Keratinocyte (primary cell): ENCODE results near the gene SOX8. TPM values are rescaled to one million over a fixed set of nuclear protein-coding genes. Genes with fewer than 3 reads are reported as not detected.

Source experiments
- DNase-seq: peaks from one replicate; pipeline ENCODE4 v3.0.0-alpha.2; 2011; ENCODE audit warnings: low read depth, missing footprints, low spot score
- FAIRE-seq: peaks from 2 replicates; lab custom pipeline; 2011; peaks lifted over from hg19 to GRCh38; lab: Jason Lieb, UNC
- H2AFZ ChIP-seq: 2 replicates; pipeline ENCODE4 v1.6.0; 2012; ENCODE audit warnings: low read length, control low read depth, inconsistent platforms; ENCODE audit not compliant: control insufficient read depth
- H3K27ac ChIP-seq: 2 replicates; pipeline ENCODE4 v1.5.1; 2011; ENCODE audit warnings: low read length; ENCODE audit not compliant: control insufficient read depth, insufficient read depth
- H3K27me3 ChIP-seq: 3 replicates; pipeline ENCODE4 v1.6.0; 2011; ENCODE audit warnings: low read length; ENCODE audit not compliant: control insufficient read depth, insufficient read depth; ENCODE audit errors: extremely low read depth
- H3K36me3 ChIP-seq, 2 experiments: 2 replicates in 1 of 2; 3 replicates in 1 of 2; pipeline ENCODE4 v1.5.1; 2011; ENCODE audit warnings: low read length in 2 of 2, mild to moderate bottlenecking in 1 of 2; ENCODE audit not compliant: control insufficient read depth in 2 of 2, insufficient read depth in 2 of 2; ENCODE audit errors: extremely low read depth in 1 of 2
- H3K4me1 ChIP-seq: 3 replicates; pipeline ENCODE4 v1.5.1; 2011; ENCODE audit warnings: low read length; ENCODE audit not compliant: control insufficient read depth, insufficient read depth; ENCODE audit errors: extremely low read depth
- H3K4me2 ChIP-seq: 3 replicates; pipeline ENCODE4 v1.6.0; 2011; ENCODE audit warnings: low read depth, low read length; ENCODE audit not compliant: control insufficient read depth, insufficient read depth; ENCODE audit errors: extremely low read depth
- H3K4me3 ChIP-seq, 3 experiments: fragments of 200-600 bp in 1 of 3; sonication (generic) in 1 of 3; 2 replicates in 2 of 3; 3 replicates in 1 of 3; pipeline ENCODE4 v1.5.1; 2011 to 2016; ENCODE audit warnings: low read length in 3 of 3, mild to moderate bottlenecking in 3 of 3, control low read depth in 2 of 3, inconsistent platforms in 1 of 3, low read depth in 1 of 3, mixed read lengths in 1 of 3, mixed run types in 1 of 3, moderate library complexity in 1 of 3; ENCODE audit not compliant: control insufficient read depth in 2 of 3, insufficient read depth in 2 of 3; ENCODE audit errors: extremely low read depth in 1 of 3
- H3K79me2 ChIP-seq: 2 replicates; pipeline ENCODE4 v1.6.0; 2012; ENCODE audit warnings: low read length; ENCODE audit not compliant: control insufficient read depth, insufficient read depth
- H3K9ac ChIP-seq: 3 replicates; pipeline ENCODE4 v1.6.0; 2011; ENCODE audit warnings: low read length; ENCODE audit not compliant: control insufficient read depth, insufficient read depth; ENCODE audit errors: extremely low read depth
- H3K9me1 ChIP-seq: 3 replicates; pipeline ENCODE4 v1.6.0; 2011; ENCODE audit warnings: low read length; ENCODE audit not compliant: control insufficient read depth, insufficient read depth; ENCODE audit errors: extremely low read depth
- H3K9me3 ChIP-seq: 2 replicates; pipeline ENCODE4 v1.5.1; 2012; ENCODE audit warnings: low read depth, low read length; ENCODE audit not compliant: control insufficient read depth
- H4K20me1 ChIP-seq: 3 replicates; pipeline ENCODE4 v1.6.0; 2011; ENCODE audit warnings: low read length; ENCODE audit not compliant: control insufficient read depth, insufficient read depth; ENCODE audit errors: extremely low read depth
- EZH2 ChIP-seq: IDR thresholded peaks from one replicate; pipeline ENCODE4 v1.6.1; 2012; ENCODE audit warnings: inconsistent platforms, mild to moderate bottlenecking, low read length, moderate library complexity
- dilution Hi-C: fragments of 300-500 bp; cut with MboI; formaldehyde crosslinking; loops from one replicate; pipeline ENCODE4 v1.7.0; 2020; ENCODE audit warnings: low sequenced_read_pairs; ENCODE audit not compliant: extremely low pct_ligation_motif_present
- polyA plus RNA-seq, 5 experiments: library from polyadenylated mRNA; depleted of rRNA in 3 of 5; stranded (reverse) in 3 of 5; stranded (forward) in 1 of 5; unstranded in 1 of 5; fragments of >200 nt; gene quantifications; 1 replicate in 1 of 5; 2 replicates in 3 of 5; 3 replicates in 1 of 5; pipeline versions ENCODE4 v1.2.1 to v1.2.3, GENCODE V29; 2011 to 2012; ENCODE audit warnings: missing spikeins in 2 of 5, low read depth in 1 of 5, low replicate concordance in 1 of 5
- TF ChIP-seq, protein P1 (sequence below), 3 experiments: IDR thresholded peaks in 1 of 3; conservative IDR thresholded peaks in 1 of 3; optimal IDR thresholded peaks in 1 of 3; 2 replicates in 2 of 3; 3 replicates in 1 of 3; pipeline versions ENCODE3 to v1.5.1; 2011; ENCODE audit warnings: low read length in 3 of 3, mild to moderate bottlenecking in 3 of 3, moderate library complexity in 2 of 3, control low read depth in 1 of 3, inconsistent platforms in 1 of 3; ENCODE audit not compliant: insufficient read depth in 2 of 3; ENCODE audit errors: extremely low read depth in 1 of 3

The SOX8 gene
- polyA plus RNA-seq, 1 donor (not counting 4 experiments of a cell fraction or from before 2014, with no cell fraction given), result 0.03 TPM

DNA sequence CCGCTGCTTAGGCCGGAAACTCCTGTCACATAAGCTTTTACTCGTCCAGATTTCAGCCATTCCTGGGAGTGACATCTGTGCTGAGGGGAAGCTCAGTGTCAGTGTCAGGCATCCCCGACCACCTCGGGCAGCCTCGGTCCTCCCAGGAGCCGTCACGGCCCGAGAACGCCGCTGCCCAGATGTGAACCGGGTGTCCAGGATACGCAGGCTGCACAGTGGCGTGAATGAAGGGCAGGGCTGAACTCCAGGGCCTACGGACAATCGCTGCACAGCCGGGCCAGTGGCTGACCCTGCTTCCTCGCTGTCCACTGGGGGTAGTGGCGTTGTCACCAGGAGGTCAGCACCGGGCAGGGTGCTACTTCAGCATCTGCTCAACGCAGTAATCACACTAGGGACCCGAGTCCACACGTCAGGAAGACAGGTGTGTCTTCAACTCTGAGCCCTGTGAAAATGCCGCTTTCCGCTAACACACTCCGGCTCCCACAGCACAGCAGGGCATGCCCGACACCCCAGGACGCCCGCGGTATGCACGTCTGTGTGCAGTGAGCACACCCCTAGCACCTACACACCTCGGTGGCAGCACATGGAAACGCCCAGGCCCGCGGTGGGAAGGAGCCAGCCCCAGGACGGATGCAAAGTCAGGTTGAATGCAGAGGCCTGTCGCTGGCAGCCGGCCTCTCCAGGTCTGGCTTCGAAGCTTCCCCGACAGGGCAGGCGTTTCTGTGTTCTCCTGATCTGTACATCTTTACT lies 13.8 kb upstream of the SOX8 start:
- Histone ChIP-seq H3K4me2 (no peak overlapping the region), H3K9me3 (peaks cover 23% of the 10 kb centered on the region), H3K27me3 (peaks cover 4% of the 10 kb centered on the region), H3K4me3 (no peak overlapping the region), H3K27ac (no peak overlapping the region), H2AFZ (no peak overlapping the region), H3K9me1 (no peaks in the 10 kb centered on the region), H3K4me1 (peaks cover 4% of the 10 kb centered on the region), H3K36me3 (no peaks in the 10 kb centered on the region), H3K9ac (no peak overlapping the region), H3K79me2 (no peaks in the 10 kb centered on the region), H4K20me1 (no peaks in the 10 kb centered on the region)
- dilution Hi-C loops, result no loop called here
- no peak for TF ChIP-seq EZH2
- TF ChIP-seq, protein P1, sequence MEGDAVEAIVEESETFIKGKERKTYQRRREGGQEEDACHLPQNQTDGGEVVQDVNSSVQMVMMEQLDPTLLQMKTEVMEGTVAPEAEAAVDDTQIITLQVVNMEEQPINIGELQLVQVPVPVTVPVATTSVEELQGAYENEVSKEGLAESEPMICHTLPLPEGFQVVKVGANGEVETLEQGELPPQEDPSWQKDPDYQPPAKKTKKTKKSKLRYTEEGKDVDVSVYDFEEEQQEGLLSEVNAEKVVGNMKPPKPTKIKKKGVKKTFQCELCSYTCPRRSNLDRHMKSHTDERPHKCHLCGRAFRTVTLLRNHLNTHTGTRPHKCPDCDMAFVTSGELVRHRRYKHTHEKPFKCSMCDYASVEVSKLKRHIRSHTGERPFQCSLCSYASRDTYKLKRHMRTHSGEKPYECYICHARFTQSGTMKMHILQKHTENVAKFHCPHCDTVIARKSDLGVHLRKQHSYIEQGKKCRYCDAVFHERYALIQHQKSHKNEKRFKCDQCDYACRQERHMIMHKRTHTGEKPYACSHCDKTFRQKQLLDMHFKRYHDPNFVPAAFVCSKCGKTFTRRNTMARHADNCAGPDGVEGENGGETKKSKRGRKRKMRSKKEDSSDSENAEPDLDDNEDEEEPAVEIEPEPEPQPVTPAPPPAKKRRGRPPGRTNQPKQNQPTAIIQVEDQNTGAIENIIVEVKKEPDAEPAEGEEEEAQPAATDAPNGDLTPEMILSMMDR (optimal IDR thresholded peaks at IDR 0.05 in 1 of 3, IDR thresholded peaks at IDR 0.05 in 1 of 3, conservative IDR thresholded peaks at IDR 0.05 in 1 of 3; ENCODE audit: extremely low read depth in 1 of 3, insufficient read depth in 2 of 3, low read length in 3 of 3), result no peak
- DNase-seq (no peak), FAIRE-seq (no peak)

DNA sequence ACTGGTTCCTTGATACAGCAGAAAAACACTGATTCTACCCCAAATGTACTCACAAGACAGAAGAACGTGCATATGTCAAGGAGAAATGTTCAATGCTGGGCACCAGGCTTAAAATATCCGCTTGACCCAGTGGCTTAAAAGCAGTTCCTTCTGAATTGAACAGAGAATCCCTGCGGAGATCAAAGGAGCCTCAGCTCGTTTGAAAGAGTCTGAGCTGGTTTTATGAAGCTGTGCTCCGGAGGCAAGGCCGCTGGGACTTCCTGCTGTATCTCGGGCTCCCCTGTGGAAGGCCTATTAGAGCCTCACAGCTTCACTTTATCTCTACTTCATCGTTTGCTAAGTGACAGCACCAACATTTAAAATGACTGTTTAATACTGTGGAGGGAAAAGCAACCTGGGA lies 12.9 kb upstream of the SOX8 start:
- H3K9me3 ChIP-seq, result peaks cover 23% of the 10 kb centered on the region
- FAIRE-seq (no peak), DNase-seq (no peak)
- no peak overlapping the region for H2AFZ ChIP-seq
- no peak overlapping the region for H3K4me3 ChIP-seq
- peaks cover 4% of the 10 kb centered on the region for H3K27me3 ChIP-seq
- no peaks in the 10 kb centered on the region for H4K20me1 ChIP-seq
- no peak overlapping the region for H3K9ac ChIP-seq
- dilution Hi-C loops, result no loop called here
- peaks cover 4% of the 10 kb centered on the region for H3K4me1 ChIP-seq
- H3K4me2 ChIP-seq, result no peak overlapping the region
- H3K27ac ChIP-seq, result no peak overlapping the region
- no peak for TF ChIP-seq EZH2
- TF ChIP-seq, protein P1 (optimal IDR thresholded peaks at IDR 0.05 in 1 of 3, IDR thresholded peaks at IDR 0.05 in 1 of 3, conservative IDR thresholded peaks at IDR 0.05 in 1 of 3; ENCODE audit: extremely low read depth in 1 of 3, insufficient read depth in 2 of 3, low read length in 3 of 3), result no peak
- no peaks in the 10 kb centered on the region for H3K36me3 ChIP-seq
- no peaks in the 10 kb centered on the region for H3K79me2 ChIP-seq
- H3K9me1 ChIP-seq, result no peaks in the 10 kb centered on the region
